DND-41 (cell line): ENCODE data around the gene KSR2.

Experiments used
- ATAC-seq: fragments of 200-7000 bp; cut with Tn5 transposase; 3 replicates; pipeline ENCODE4 v1.9.1; 2021; ENCODE audit warnings: low read depth; ENCODE audit not compliant: insufficient read depth
- DNase-seq: peaks from one replicate; pipeline ENCODE4 v3.0.0-alpha.2; 2020
- H2AFZ ChIP-seq: 2 replicates; pipeline ENCODE4 v1.6.0; 2012; ENCODE audit warnings: low read depth, low read length
- H3K27ac ChIP-seq: 2 replicates; pipeline ENCODE4 v1.5.1; 2012; ENCODE audit warnings: low read length, inconsistent platforms
- H3K27me3 ChIP-seq: fragments of 200-600 bp; sonication (generic); 2 replicates; pipeline ENCODE4 v1.6.0; 2012; ENCODE audit warnings: low read length, mild to moderate bottlenecking, inconsistent platforms; ENCODE audit not compliant: insufficient read depth, poor library complexity
- H3K36me3 ChIP-seq: 2 replicates; pipeline ENCODE4 v1.5.1; 2012; ENCODE audit warnings: low read length, inconsistent platforms; ENCODE audit not compliant: insufficient read depth
- H3K4me1 ChIP-seq: 2 replicates; pipeline ENCODE4 v1.5.1; 2012; ENCODE audit warnings: mild to moderate bottlenecking, low read length; ENCODE audit not compliant: insufficient read depth
- H3K4me2 ChIP-seq: 2 replicates; pipeline ENCODE4 v1.6.0; 2012; ENCODE audit warnings: mild to moderate bottlenecking, moderate library complexity, low read length, inconsistent platforms; ENCODE audit not compliant: insufficient read depth
- H3K4me3 ChIP-seq, 2 experiments: fragments of 200-600 bp in 1 of 2; shearing (Covaris generic) in 1 of 2; 2 replicates each; pipeline ENCODE4 v1.5.1; 2012 to 2016; ENCODE audit warnings: inconsistent platforms in 2 of 2, low read length in 2 of 2, mild to moderate bottlenecking in 2 of 2, low read depth in 1 of 2, moderate library complexity in 1 of 2
- H3K79me2 ChIP-seq: 2 replicates; pipeline ENCODE4 v1.6.0; 2012; ENCODE audit warnings: low read length, inconsistent platforms; ENCODE audit not compliant: insufficient read depth
- H3K9ac ChIP-seq: 2 replicates; pipeline ENCODE4 v1.6.0; 2012; ENCODE audit warnings: low read depth, mild to moderate bottlenecking, inconsistent platforms, low read length, moderate library complexity
- H3K9me3 ChIP-seq: 2 replicates; pipeline ENCODE4 v1.5.1; 2012; ENCODE audit warnings: low read length, moderate library complexity, mild to moderate bottlenecking, inconsistent platforms; ENCODE audit not compliant: insufficient read depth, severe bottlenecking
- H4K20me1 ChIP-seq: 2 replicates; pipeline ENCODE4 v1.6.0; 2012; ENCODE audit warnings: low read length; ENCODE audit not compliant: insufficient read depth
- CTCF ChIP-seq: IDR thresholded peaks from 2 replicates; pipeline ENCODE4 v1.5.1; 2012; ENCODE audit warnings: borderline replicate concordance, low read length, moderate library complexity, mild to moderate bottlenecking; ENCODE audit not compliant: poor library complexity, severe bottlenecking; ENCODE audit errors: extremely low read depth
- EZH2 ChIP-seq: IDR thresholded peaks from 3 replicates; pipeline ENCODE4 v1.6.1; 2012; ENCODE audit warnings: borderline replicate concordance, low read depth, mild to moderate bottlenecking, moderate library complexity, low read length, inconsistent platforms; ENCODE audit not compliant: severe bottlenecking

KSR2 gene

DNA sequence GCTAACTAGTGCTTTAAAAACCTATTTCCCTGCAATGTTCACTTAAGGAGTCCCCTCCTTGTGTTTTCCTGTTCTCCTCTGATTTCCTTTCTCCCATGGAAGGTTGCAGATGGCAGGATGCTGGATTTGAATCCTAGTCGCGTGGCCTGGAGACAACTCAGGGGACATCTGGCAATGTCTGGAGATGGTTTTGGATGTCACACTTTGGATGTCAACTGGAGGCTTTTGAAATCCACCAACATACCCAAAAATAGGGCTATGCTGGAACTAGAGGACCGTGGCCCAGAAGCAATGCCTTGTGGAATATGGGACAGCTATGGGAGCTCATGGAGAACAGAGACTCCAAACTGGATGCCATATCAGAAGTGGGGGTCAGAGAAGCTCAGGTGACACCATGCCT lies 511.6 kb downstream of the KSR2 start:
- Histone ChIP-seq H3K79me2 (no peaks in the 10 kb centered on the region), H3K4me1 (no peaks in the 10 kb centered on the region), H3K27ac (no peak overlapping the region), H3K4me3 (no peak overlapping the region), H2AFZ (no peak overlapping the region), H3K9me3 (no peaks in the 10 kb centered on the region), H3K36me3 (no peaks in the 10 kb centered on the region), H3K4me2 (no peak overlapping the region), H3K9ac (no peak overlapping the region), H4K20me1 (no peaks in the 10 kb centered on the region), H3K27me3 (peaks cover 5% of the 10 kb centered on the region)
- TF ChIP-seq CTCF (no peak), EZH2 (no peak)
- ATAC-seq (no peak), DNase-seq (no peak)

DNA sequence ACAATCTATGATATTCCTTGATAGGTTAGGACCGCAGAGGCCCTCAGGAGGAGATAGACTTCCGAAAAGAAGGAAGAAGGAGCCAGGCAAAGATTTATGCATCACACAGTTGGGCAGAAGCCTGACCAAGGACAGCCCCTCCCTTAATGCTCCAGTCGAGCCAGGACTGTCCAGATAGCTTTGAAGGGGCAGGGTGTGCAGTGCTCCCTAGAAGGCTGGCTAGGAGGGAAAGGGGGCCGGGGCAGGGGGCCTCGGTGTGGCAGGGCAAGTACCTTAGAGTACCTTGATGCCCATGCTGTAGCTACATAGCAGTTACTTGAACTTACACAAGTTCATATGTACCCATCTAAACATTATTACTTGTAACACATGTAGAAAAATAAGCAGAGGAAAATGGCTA lies 512.7 kb downstream of the KSR2 start:
- ATAC-seq (no peak), DNase-seq (no peak)
- Histone ChIP-seq H3K4me2 (no peak overlapping the region), H3K79me2 (no peaks in the 10 kb centered on the region), H3K9me3 (no peaks in the 10 kb centered on the region), H3K4me1 (no peaks in the 10 kb centered on the region), H2AFZ (no peak overlapping the region), H3K27ac (no peak overlapping the region), H4K20me1 (no peaks in the 10 kb centered on the region), H3K4me3 (no peak overlapping the region), H3K27me3 (peaks cover 3% of the 10 kb centered on the region), H3K36me3 (no peaks in the 10 kb centered on the region), H3K9ac (no peak overlapping the region)
- no peak for TF ChIP-seq EZH2

DNA sequence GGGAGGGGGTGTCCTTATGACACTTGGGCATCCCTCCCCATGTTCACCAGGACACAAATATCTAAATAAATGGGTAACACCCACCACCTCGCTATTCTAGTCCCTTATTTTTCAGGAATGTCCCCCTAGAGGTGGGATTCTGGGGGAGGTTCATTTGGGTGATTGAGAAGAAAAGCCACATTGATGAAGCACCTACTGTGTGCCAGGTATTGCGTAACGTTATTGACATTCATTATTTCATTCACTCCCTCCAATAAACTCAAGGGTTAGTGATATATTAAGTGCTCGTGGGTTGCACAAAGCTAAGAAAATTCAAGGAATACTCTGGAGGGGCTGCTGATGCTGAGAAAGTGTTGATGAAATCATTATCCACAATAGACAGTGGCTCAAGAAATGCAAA lies 514.8 kb downstream of the KSR2 start:
- no peak overlapping the region for H3K9ac ChIP-seq
- no peak for DNase-seq
- no peaks in the 10 kb centered on the region for H3K36me3 ChIP-seq
- no peaks in the 10 kb centered on the region for H4K20me1 ChIP-seq
- H3K9me3 ChIP-seq: no peaks in the 10 kb centered on the region
- no peak overlapping the region for H3K4me3 ChIP-seq
- no peak overlapping the region for H2AFZ ChIP-seq
- no peak overlapping the region for H3K27ac ChIP-seq
- H3K4me1 ChIP-seq: no peaks in the 10 kb centered on the region
- H3K79me2 ChIP-seq: no peaks in the 10 kb centered on the region
- TF ChIP-seq CTCF (no peak), EZH2 (no peak)
- H3K4me2 ChIP-seq: no peak overlapping the region
- peaks cover 3% of the 10 kb centered on the region for H3K27me3 ChIP-seq
- no peak for ATAC-seq

- Histone ChIP-seq H3K27ac (no peak overlapping the region), H3K9me3 (no peaks in the 10 kb centered on the region), H2AFZ (no peak overlapping the region), H3K9ac (no peak overlapping the region), H3K4me2 (no peak overlapping the region), H3K79me2 (no peaks in the 10 kb centered on the region), H3K4me1 (no peaks in the 10 kb centered on the region), H4K20me1 (no peaks in the 10 kb centered on the region), H3K27me3 (peaks cover 3% of the 10 kb centered on the region), H3K4me3 (no peak overlapping the region), H3K36me3 (no peaks in the 10 kb centered on the region)
- TF ChIP-seq CTCF: no peak
- no peak for DNase-seq
- ATAC-seq: no peak
These were observed 516.7 kb downstream of the KSR2 start for GRCh38 chr12:117452112-117452511.
